ENCODE results near the gene MMRN1.

Gene MMRN1

GRCh38 chr4:89929425-89930159, 34.9 kb downstream of the MMRN1 start:
- no peak overlapping the region for H3K27ac Mint-ChIP-seq

DNA sequence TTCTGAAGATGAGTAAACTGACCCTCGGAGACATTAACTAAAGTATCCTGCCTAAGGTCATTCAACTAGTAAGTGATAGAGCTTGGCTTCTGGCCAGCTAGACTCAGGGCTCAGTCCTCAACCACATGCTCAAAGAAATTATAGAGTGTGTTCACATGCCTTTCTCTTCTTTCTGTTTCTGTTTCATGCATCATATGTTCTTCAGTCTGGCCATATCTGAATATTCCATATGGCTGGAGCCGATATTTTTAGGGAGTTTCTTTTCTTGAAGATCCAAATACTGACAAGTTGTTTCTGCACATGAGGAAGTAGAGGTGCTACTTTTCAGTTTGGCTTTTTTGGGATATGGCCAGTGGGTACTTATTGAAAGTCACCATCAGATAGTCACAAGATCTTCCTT, 44.9 kb downstream of the MMRN1 start:
- no peaks in the 10 kb centered on the region for H3K36me3 Mint-ChIP-seq
- ATAC-seq (ENCODE audit: low read depth) (no peak), DNase-seq (ENCODE audit: low spot score in 2 of 2) (no peak)
- H3K9me3 Mint-ChIP-seq, result no peaks in the 10 kb centered on the region
- no peak overlapping the region for H3K27ac Mint-ChIP-seq
- H3K4me1 Mint-ChIP-seq, result no peaks in the 10 kb centered on the region
- H3K27me3 Mint-ChIP-seq, result peaks cover 7% of the 10 kb centered on the region
- H3K4me3 Mint-ChIP-seq, result no peak overlapping the region

More at GRCh38 chr4:89929425-89930159, 34.9 kb downstream of the MMRN1 start:
- ATAC-seq (ENCODE audit: low read depth) (peak; percentile 86), DNase-seq (ENCODE audit: low spot score in 2 of 2) (no peak)
- H3K9me3 Mint-ChIP-seq, result peaks cover 8% of the 10 kb centered on the region
- H3K4me3 Mint-ChIP-seq, result peak overlapping the region; percentile 39
- peaks cover 15% of the 10 kb centered on the region for H3K27me3 Mint-ChIP-seq
- H3K36me3 Mint-ChIP-seq, result peaks cover 3% of the 10 kb centered on the region
- H3K4me1 Mint-ChIP-seq, result peaks cover 2% of the 10 kb centered on the region

GRCh38 chr4:89939994-89940393, 45.3 kb downstream of the MMRN1 start:
- Mint-ChIP-seq H3K4me3 (no peak overlapping the region), H3K27ac (no peak overlapping the region)
- DNase-seq (ENCODE audit: low spot score in 2 of 2), result no peak

DNA sequence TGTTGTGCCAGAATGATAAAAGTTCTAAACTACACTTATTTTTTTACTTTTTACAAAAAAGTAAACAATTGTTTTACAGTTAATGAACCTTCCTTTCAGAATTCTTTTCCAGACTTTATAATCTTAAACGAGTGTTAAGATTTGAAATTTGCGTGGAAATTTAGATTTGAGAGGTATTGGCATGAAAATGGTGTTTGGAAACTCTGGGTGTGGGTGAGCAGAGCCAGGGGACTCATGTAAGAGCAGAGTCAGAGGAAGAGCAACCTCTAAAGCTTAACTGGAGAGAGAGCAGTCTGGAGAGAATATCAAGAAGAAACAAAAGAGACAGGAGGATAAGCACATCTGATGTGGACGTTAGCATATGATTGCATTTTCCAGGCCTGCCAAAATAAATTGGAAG, 48.2 kb downstream of the MMRN1 start:
- H3K36me3 Mint-ChIP-seq, result no peaks in the 10 kb centered on the region
- H3K27ac Mint-ChIP-seq, result no peak overlapping the region

More at GRCh38 chr4:89939994-89940393, 45.3 kb downstream of the MMRN1 start:
- no peaks in the 10 kb centered on the region for H3K9me3 Mint-ChIP-seq
- no peak for ATAC-seq (ENCODE audit: low read depth)
- no peaks in the 10 kb centered on the region for H3K36me3 Mint-ChIP-seq
- peaks cover 7% of the 10 kb centered on the region for H3K27me3 Mint-ChIP-seq
- H3K4me1 Mint-ChIP-seq, result no peaks in the 10 kb centered on the region

DNA sequence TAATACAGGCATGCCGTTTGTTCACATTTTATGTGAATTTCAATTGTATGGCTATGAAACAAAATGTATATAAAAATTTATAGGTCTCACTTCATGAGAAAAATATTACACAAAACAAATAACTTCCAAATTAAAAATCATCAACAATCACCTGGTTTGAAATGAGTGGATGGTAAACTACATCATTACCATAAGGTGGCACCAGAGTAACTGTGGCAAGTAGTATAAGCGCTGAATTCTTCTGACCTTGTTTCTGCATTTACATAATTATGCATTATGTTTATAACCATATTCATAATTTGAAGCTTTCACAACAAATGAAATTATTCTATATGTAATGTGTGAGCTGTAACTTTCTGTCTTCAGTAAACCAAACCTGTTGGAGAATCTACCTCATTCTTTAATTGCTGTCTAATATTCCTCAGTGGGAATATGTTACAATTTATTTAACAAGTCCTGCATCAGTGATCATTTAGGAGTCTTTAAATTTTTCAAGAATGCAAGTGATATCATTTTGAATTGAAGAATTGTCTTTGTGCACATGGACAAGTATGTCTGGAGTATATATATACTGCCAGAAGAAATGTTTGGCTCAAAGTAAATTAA, 55.2 kb downstream of the MMRN1 start:
- H3K9me3 Mint-ChIP-seq, result no peaks in the 10 kb centered on the region
- H3K36me3 Mint-ChIP-seq, result no peaks in the 10 kb centered on the region
- DNase-seq (ENCODE audit: low spot score in 2 of 2), result no peak
- peaks cover 4% of the 10 kb centered on the region for H3K27me3 Mint-ChIP-seq
- no peaks in the 10 kb centered on the region for H3K4me1 Mint-ChIP-seq
- no peak overlapping the region for H3K27ac Mint-ChIP-seq
- no peak for ATAC-seq (ENCODE audit: low read depth)
- H3K4me3 Mint-ChIP-seq, result no peak overlapping the region

More for the DNA sequence above, 48.2 kb downstream of the MMRN1 start:
- no peaks in the 10 kb centered on the region for H3K9me3 Mint-ChIP-seq
- no peaks in the 10 kb centered on the region for H3K4me1 Mint-ChIP-seq
- peaks cover 7% of the 10 kb centered on the region for H3K27me3 Mint-ChIP-seq
- DNase-seq (ENCODE audit: low spot score in 2 of 2), result no peak
- ATAC-seq (ENCODE audit: low read depth), result no peak
- no peak overlapping the region for H3K4me3 Mint-ChIP-seq

DNA sequence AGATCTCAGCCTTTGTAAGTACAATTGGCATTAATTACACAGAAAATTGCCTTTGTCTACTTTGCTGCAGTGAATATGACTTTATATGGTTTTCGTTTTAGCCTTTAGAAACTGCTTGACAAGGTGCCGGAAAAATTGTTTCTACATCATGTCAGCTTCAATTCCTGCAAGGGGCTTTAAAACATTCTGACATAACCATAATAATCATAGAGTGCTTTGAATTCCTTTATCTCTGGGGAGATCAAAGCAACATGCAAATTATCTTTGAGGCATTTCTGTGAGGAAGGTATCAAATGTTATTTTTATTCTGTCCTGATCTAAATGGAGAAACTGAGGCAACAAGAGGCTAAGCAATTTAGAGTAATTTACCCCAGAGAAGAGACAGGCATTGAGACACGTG, 57.8 kb downstream of the MMRN1 start:
- Mint-ChIP-seq H3K4me1 (no peaks in the 10 kb centered on the region), H3K4me3 (no peak overlapping the region), H3K9me3 (no peaks in the 10 kb centered on the region), H3K27ac (no peak overlapping the region), H3K27me3 (peaks cover 2% of the 10 kb centered on the region), H3K36me3 (no peaks in the 10 kb centered on the region)
- ATAC-seq (ENCODE audit: low read depth), result no peak
- DNase-seq (ENCODE audit: low spot score in 2 of 2), result no peak

- Mint-ChIP-seq H3K4me1 (no peaks in the 10 kb centered on the region), H3K4me3 (no peak overlapping the region), H3K36me3 (no peaks in the 10 kb centered on the region), H3K27ac (no peak overlapping the region), H3K27me3 (no peaks in the 10 kb centered on the region), H3K9me3 (no peaks in the 10 kb centered on the region)
- no peak for DNase-seq (ENCODE audit: low spot score in 2 of 2)
- ATAC-seq (ENCODE audit: low read depth), result no peak
Measured at GRCh38 chr4:89954906-89955695, 60.4 kb downstream of the MMRN1 start.

DNA sequence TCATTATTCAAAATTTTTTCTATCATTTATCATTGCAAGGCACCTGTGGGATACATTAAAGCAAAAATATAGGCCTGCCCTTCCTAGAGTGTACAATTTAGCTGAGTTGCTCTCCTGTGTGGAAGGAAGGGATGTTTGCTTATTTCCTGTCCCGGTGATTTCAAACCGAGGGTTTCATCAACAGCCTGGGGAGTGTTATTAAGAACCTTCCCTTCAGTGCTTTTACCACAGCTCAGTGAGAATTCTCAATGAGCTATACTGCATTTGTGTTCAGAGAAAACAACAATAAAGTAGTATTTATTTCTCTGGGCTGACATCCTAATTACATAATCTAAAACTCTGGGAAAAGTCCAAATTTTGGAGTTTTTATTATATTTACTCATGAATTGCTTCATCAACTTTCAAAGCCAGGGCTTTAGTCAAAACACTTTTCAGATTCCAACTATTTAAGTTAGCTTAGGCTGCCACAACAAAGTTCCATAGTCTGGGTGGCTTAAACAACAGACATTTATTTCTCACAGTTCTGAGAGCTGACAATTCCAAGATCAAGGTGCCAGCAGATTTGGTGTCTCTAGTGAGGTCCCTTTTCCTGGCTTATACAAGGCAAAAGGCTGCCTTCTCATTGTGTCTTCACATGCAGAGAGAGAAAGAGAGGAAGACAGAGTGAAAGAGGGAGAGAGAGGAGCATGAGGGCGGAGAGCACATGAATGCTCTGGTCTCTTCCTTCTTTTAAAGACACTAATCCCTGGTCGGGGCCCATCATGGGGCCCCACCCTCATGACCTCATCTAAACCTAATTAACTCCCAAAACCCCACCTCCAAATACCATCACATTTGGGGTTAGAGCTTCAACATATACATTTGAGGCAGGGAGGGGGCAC, 62.6 kb downstream of the MMRN1 start:
- H3K27ac Mint-ChIP-seq, result no peak overlapping the region
- no peaks in the 10 kb centered on the region for H3K27me3 Mint-ChIP-seq
- no peak for ATAC-seq (ENCODE audit: low read depth)
- H3K9me3 Mint-ChIP-seq, result no peaks in the 10 kb centered on the region
- H3K4me3 Mint-ChIP-seq, result no peak overlapping the region
- H3K36me3 Mint-ChIP-seq, result no peaks in the 10 kb centered on the region
- DNase-seq (ENCODE audit: low spot score in 2 of 2), result no peak
- no peaks in the 10 kb centered on the region for H3K4me1 Mint-ChIP-seq

DNA sequence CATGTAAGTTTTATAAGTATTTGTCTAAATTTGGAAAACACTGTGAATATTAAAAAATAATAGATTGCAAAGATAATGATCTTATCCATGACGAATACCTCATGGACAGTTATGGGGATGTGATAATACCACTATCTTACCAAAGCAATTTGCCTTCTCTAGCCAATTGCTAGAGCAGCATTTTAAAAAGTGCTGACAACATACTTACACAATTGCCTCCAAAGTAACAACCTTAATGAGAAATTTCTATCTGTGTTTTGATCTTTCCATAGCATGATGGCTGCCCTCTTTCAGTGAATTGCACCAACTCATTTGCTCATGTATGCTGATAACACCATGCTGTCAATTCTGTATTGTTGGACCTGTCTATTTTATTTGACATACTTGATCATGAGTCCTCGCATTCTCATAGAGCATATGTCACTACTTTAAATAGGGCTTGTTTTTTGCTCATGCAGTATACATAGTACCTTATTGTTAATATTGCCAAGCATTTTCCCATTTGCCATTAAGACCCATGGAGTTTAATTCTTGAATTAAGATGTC, 87.2 kb downstream of the MMRN1 start:
- H3K27ac Mint-ChIP-seq, result no peak overlapping the region
- H3K36me3 Mint-ChIP-seq, result no peaks in the 10 kb centered on the region
- ATAC-seq (ENCODE audit: low read depth) (no peak), DNase-seq (ENCODE audit: low spot score in 2 of 2) (no peak)
- peaks cover 3% of the 10 kb centered on the region for H3K27me3 Mint-ChIP-seq
- H3K4me1 Mint-ChIP-seq, result no peaks in the 10 kb centered on the region
- no peak overlapping the region for H3K4me3 Mint-ChIP-seq
- H3K9me3 Mint-ChIP-seq, result no peaks in the 10 kb centered on the region

DNA sequence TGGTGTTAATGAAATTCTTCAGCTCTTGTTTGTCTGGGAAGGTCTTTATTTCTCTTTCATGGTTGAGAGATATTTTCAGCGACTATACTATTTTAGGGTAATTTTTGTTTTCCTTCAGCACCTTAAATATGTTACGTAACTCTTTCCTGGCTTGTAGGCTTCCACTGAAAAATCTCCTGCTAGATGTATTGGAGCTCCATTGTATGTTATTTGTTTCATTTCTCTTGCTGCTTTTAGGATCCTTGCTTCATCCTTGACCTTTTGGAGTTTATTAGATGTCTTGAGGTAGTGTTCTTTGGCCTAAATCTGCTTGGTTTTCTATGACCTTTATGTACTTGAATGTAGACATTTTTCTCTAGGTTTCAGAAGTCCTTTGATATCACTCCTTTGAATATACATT, 93.6 kb downstream of the MMRN1 start:
- Mint-ChIP-seq H3K27ac (no peak overlapping the region), H3K27me3 (peaks cover 4% of the 10 kb centered on the region), H3K9me3 (peaks cover 3% of the 10 kb centered on the region), H3K36me3 (no peaks in the 10 kb centered on the region), H3K4me3 (no peak overlapping the region), H3K4me1 (no peaks in the 10 kb centered on the region)
- DNase-seq (ENCODE audit: low spot score in 2 of 2) (no peak), ATAC-seq (ENCODE audit: low read depth) (no peak)

DNA sequence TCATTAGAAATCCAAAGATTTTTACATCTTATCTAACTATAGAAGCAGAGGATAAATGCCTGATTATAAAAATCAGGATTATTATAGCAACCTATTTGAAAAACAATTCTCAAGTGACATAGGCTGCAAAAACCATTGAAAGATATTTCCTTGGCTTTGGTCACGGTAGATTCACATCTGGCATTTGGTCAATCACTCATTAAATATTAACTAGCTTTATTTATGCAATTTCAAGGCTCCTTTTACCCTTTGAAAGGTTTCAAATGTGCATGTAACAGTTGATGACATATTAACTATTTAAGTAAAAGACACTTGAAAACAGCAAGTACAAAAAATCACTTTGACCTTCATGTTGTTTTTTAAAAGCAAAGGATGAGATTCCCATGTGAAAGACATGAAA, 98.1 kb downstream of the MMRN1 start:
- Mint-ChIP-seq H3K4me3 (no peak overlapping the region), H3K27ac (no peak overlapping the region)
- ATAC-seq (ENCODE audit: low read depth), result no peak

GRCh38 chr4:89994176-89994873, 99.7 kb downstream of the MMRN1 start:
- H3K27me3 Mint-ChIP-seq, result peaks cover 10% of the 10 kb centered on the region
- H3K9me3 Mint-ChIP-seq, result no peaks in the 10 kb centered on the region
- no peaks in the 10 kb centered on the region for H3K36me3 Mint-ChIP-seq
- H3K4me3 Mint-ChIP-seq, result no peak overlapping the region
- ATAC-seq (ENCODE audit: low read depth) (no peak), DNase-seq (ENCODE audit: low spot score in 2 of 2) (no peak)
- H3K27ac Mint-ChIP-seq, result no peak overlapping the region
- peaks cover 6% of the 10 kb centered on the region for H3K4me1 Mint-ChIP-seq

More for the DNA sequence above, 98.1 kb downstream of the MMRN1 start:
- peaks cover 6% of the 10 kb centered on the region for H3K4me1 Mint-ChIP-seq
- H3K9me3 Mint-ChIP-seq, result peaks cover 3% of the 10 kb centered on the region
- H3K27me3 Mint-ChIP-seq, result peaks cover 9% of the 10 kb centered on the region
- no peak for DNase-seq (ENCODE audit: low spot score in 2 of 2)
- H3K36me3 Mint-ChIP-seq, result no peaks in the 10 kb centered on the region

GRCh38 chr4:89995006-89995405, 100.4 kb downstream of the MMRN1 start:
- Mint-ChIP-seq H3K27ac (no peak overlapping the region), H3K4me1 (peaks cover 6% of the 10 kb centered on the region), H3K27me3 (peaks cover 10% of the 10 kb centered on the region), H3K36me3 (no peaks in the 10 kb centered on the region), H3K4me3 (no peak overlapping the region), H3K9me3 (no peaks in the 10 kb centered on the region)
- DNase-seq (ENCODE audit: low spot score in 2 of 2), result no peak
- no peak for ATAC-seq (ENCODE audit: low read depth)

Measured in memory B cell (primary cell).